SK-N-SH treated with all-trans-retinoic acid at 6 μM for 48 hours (cell line): Measurements from ENCODE around the gene DUSP12.

Source experiments
- ARNTL ChIP-seq: fragments of 450-650 bp; formaldehyde crosslinking; IDR thresholded peaks from 2 replicates; pipeline ENCODE4 v1.5.0; 2020; ENCODE audit warnings: low read depth, mild to moderate bottlenecking, moderate library complexity, borderline replicate concordance
- CSDC2 ChIP-seq: fragments of 250-450 bp; sonication (Bioruptor Pico); IDR thresholded peaks from 2 replicates; pipeline ENCODE4 v1.5.0; 2020; ENCODE audit warnings: mild to moderate bottlenecking, moderate library complexity
- ESRRG ChIP-seq: fragments of 250-450 bp; sonication (Bioruptor Pico); IDR thresholded peaks from 2 replicates; pipeline ENCODE4 v1.6.1; 2021; ENCODE audit warnings: mild to moderate bottlenecking
- OSR1 ChIP-seq: fragments of 250-450 bp; sonication (Bioruptor Pico); IDR thresholded peaks from 2 replicates; pipeline ENCODE4 v1.8.0; 2022; ENCODE audit warnings: moderate library complexity, mild to moderate bottlenecking, inconsistent platforms
- PPARA ChIP-seq: fragments of 250-450 bp; sonication (Bioruptor Pico); IDR thresholded peaks from 2 replicates; pipeline ENCODE4 v1.5.0; 2020; ENCODE audit warnings: mild to moderate bottlenecking, borderline replicate concordance
- RARB ChIP-seq: fragments of 250-450 bp; sonication (Bioruptor Pico); IDR thresholded peaks from 2 replicates; pipeline ENCODE4 v1.8.0; 2021; ENCODE audit warnings: mild to moderate bottlenecking, moderate library complexity
- TCF4 ChIP-seq: fragments of 250-450 bp; sonication (Bioruptor Pico); IDR thresholded peaks from 2 replicates; pipeline ENCODE4 v1.8.0; 2021; ENCODE audit warnings: mild to moderate bottlenecking, moderate library complexity, borderline replicate concordance
- ZFP3 ChIP-seq: fragments of 250-450 bp; sonication (Bioruptor Pico); IDR thresholded peaks from 2 replicates; pipeline ENCODE4 v1.5.0; 2020; ENCODE audit warnings: mild to moderate bottlenecking, moderate library complexity
- ZFP30 ChIP-seq: fragments of 450-650 bp; formaldehyde crosslinking; IDR thresholded peaks from 2 replicates; pipeline ENCODE4 v1.5.0; 2022; ENCODE audit warnings: mild to moderate bottlenecking, moderate library complexity
- ZNF565 ChIP-seq: fragments of 450-650 bp; formaldehyde crosslinking; conservative IDR thresholded peaks from 2 replicates; pipeline ENCODE4 v1.5.0; 2020; ENCODE audit warnings: low read depth, mild to moderate bottlenecking, moderate library complexity
- ZNF8 ChIP-seq: fragments of 450-650 bp; formaldehyde crosslinking; IDR thresholded peaks from 2 replicates; pipeline ENCODE4 v1.5.0; 2020; ENCODE audit warnings: mild to moderate bottlenecking, moderate library complexity
- TF ChIP-seq, protein P1 (sequence below): fragments of 250-450 bp; sonication (Bioruptor Pico); IDR thresholded peaks from 2 replicates; pipeline ENCODE4 v1.8.0; 2020; ENCODE audit warnings: mild to moderate bottlenecking, moderate library complexity, borderline replicate concordance
- TF ChIP-seq, protein P2 (sequence below): fragments of 250-450 bp; sonication (Bioruptor Pico); IDR thresholded peaks from 2 replicates; pipeline ENCODE4 v1.5.1; 2020; ENCODE audit warnings: low read depth, mild to moderate bottlenecking, moderate library complexity

DNA sequence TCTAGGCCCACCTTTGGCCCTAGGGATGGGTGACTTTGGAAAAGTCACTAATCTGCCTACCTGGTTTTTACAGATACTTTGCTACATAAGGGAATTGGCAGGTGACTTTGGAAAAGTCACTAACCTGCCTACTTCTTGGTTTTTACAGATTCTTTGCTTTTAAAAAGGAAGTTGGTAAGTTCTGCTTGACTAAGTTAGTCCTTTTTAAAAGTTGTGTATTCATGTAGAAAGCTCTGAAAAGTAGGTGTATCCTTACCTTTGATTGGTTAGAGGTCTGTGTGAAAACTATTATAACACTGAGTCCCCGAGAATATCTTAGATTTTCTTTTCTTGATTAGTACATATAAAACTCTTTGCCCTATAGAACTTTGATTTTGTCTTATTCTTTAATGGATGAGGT, 28.9 kb downstream of the DUSP12 start:
- no peak for TF ChIP-seq ZNF565 (CRISPR knock-in tag)
- no peak for TF ChIP-seq TCF4 (CRISPR knock-in tag)
- no peak for TF ChIP-seq OSR1
- no peak for TF ChIP-seq ARNTL
- TF ChIP-seq ZFP3 (CRISPR knock-in tag): no peak
- TF ChIP-seq, protein P1, sequence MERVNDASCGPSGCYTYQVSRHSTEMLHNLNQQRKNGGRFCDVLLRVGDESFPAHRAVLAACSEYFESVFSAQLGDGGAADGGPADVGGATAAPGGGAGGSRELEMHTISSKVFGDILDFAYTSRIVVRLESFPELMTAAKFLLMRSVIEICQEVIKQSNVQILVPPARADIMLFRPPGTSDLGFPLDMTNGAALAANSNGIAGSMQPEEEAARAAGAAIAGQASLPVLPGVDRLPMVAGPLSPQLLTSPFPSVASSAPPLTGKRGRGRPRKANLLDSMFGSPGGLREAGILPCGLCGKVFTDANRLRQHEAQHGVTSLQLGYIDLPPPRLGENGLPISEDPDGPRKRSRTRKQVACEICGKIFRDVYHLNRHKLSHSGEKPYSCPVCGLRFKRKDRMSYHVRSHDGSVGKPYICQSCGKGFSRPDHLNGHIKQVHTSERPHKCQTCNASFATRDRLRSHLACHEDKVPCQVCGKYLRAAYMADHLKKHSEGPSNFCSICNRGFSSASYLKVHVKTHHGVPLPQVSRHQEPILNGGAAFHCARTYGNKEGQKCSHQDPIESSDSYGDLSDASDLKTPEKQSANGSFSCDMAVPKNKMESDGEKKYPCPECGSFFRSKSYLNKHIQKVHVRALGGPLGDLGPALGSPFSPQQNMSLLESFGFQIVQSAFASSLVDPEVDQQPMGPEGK (CRISPR knock-in tag): no peak
- no peak for TF ChIP-seq PPARA
- TF ChIP-seq, protein P2, sequence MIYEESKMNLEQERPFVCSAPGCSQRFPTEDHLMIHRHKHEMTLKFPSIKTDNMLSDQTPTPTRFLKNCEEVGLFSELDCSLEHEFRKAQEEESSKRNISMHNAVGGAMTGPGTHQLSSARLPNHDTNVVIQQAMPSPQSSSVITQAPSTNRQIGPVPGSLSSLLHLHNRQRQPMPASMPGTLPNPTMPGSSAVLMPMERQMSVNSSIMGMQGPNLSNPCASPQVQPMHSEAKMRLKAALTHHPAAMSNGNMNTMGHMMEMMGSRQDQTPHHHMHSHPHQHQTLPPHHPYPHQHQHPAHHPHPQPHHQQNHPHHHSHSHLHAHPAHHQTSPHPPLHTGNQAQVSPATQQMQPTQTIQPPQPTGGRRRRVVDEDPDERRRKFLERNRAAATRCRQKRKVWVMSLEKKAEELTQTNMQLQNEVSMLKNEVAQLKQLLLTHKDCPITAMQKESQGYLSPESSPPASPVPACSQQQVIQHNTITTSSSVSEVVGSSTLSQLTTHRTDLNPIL (CRISPR knock-in tag): no peak
- no peak for TF ChIP-seq CSDC2 (CRISPR knock-in tag)
- no peak for TF ChIP-seq RARB (CRISPR knock-in tag)
- no peak for TF ChIP-seq ZFP30 (CRISPR knock-in tag)
- no peak for TF ChIP-seq ESRRG
- no peak for TF ChIP-seq ZNF8
